ENCODE results near the gene ADISSP.

Gene ADISSP

DNA sequence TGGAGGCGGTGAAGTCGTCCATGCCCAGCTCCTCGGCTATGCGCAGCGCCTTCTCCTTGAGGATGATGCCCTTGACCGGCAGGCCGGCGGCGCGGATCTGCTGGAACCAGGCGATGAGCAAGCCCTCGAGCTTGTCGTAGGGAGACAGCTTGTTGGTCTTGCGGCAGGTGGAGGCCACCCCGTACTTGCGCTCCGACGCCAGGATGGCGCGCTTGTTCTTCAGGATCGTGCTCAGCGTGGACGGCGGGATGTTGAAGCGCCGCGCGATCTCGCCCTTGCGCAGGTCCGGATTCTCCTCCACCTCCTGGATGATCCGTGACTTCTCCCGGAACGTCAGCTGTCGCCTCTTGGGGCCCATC is 18.6 kb upstream of the ADISSP start (continued):
- TF ChIP-seq ZBTB20 (tag by site-specific recombination; IDR thresholded peaks at IDR 0.05) (peak; percentile 18; the same call in 1 of the 2 replicates), REST (tag by site-specific recombination; IDR thresholded peaks at IDR 0.05) (no peak), ZNF2 (tag by site-specific recombination; IDR thresholded peaks at IDR 0.05) (0 out of 2 replicates have a peak, but pooled peaks have one; percentile 29), ZBTB49 (tag by site-specific recombination; IDR thresholded peaks at IDR 0.05; ENCODE audit: low read depth) (no peak), GLIS1 (tag by site-specific recombination; IDR thresholded peaks at IDR 0.05) (peak; percentile 15; the same call in 1 of the 2 replicates), ZNF274 (IDR thresholded peaks at IDR 0.05; ENCODE audit: low read length) (no peak), ZNF274 (tag by site-specific recombination; IDR thresholded peaks at IDR 0.05; ENCODE audit: borderline replicate concordance) (no peak), GFI1B (tag by site-specific recombination; IDR thresholded peaks at IDR 0.05) (no peak), ZNF335 (tag by site-specific recombination; conservative IDR thresholded peaks at IDR 0.05) (peak; percentile 16; the same call in 1 of the 2 replicates), ZNF560 (tag by site-specific recombination; IDR thresholded peaks at IDR 0.05; ENCODE audit: borderline replicate concordance) (no peak), ZNF626 (tag by site-specific recombination; IDR thresholded peaks at IDR 0.05) (no peak), ZEB2 (tag by site-specific recombination; IDR thresholded peaks at IDR 0.05) (no peak), ZSCAN30 (tag by site-specific recombination; IDR thresholded peaks at IDR 0.05) (no peak), KLF9 (tag by site-specific recombination; IDR thresholded peaks at IDR 0.05; ENCODE audit: low read depth) (no peak)
- TF ChIP-seq, protein P1, sequence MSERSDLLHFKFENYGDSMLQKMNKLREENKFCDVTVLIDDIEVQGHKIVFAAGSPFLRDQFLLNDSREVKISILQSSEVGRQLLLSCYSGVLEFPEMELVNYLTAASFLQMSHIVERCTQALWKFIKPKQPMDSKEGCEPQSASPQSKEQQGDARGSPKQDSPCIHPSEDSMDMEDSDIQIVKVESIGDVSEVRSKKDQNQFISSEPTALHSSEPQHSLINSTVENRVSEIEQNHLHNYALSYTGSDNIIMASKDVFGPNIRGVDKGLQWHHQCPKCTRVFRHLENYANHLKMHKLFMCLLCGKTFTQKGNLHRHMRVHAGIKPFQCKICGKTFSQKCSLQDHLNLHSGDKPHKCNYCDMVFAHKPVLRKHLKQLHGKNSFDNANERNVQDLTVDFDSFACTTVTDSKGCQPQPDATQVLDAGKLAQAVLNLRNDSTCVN (tag by site-specific recombination; optimal IDR thresholded peaks at IDR 0.05) = peak; percentile 48

GRCh38 chr20:3785240-3786125 is 17.9 kb upstream of the ADISSP start:
- ChIA-PET POLR2A (interaction anchor here (1.7 to 3.9 kb wide), 3 partner anchors 10 to 34 kb away, joined by 6 to 30 read pairs (median 19); partner anchors contain the start of genes AP5S1 and CDC25B), CTCF (interaction anchor here (0.9 to 10.3 kb wide), 6 partner anchors 11 to 69 kb away, joined by 3 to 142 read pairs (median 5); partner anchors contain the start of gene AP5S1)
- Histone ChIP-seq H3K27ac (ENCODE audit: extremely low read depth, low read depth, low read length) (peak overlapping the region; percentile 76; the same call in 1 of the 2 replicates), H3K9me3 (ENCODE audit: control insufficient read depth, insufficient read depth, low read depth, low read length) (no peaks in the 10 kb centered on the region), H3K4me1 (ENCODE audit: control insufficient read depth, insufficient read depth, low read length) (peaks cover 17% of the 10 kb centered on the region; the same call in 1 of the 2 replicates), H3K4me3 (ENCODE audit: low read depth, low read length) (peak overlapping the region; percentile 49), H3K36me3 (ENCODE audit: control insufficient read depth in 2 of 2, insufficient read depth in 1 of 2, low read length in 2 of 2) (peaks cover 0 to 21% of the 10 kb centered on the region in 2 experiments; a peak in 2 of 3 replicates)
- TF ChIP-seq YY1 (tag by site-specific recombination; IDR thresholded peaks at IDR 0.05) = no peak
- no peak for TF ChIP-seq ZNF404 (tag by site-specific recombination; IDR thresholded peaks at IDR 0.05)
- peak; percentile 15; the same call in 1 of the 2 replicates for TF ChIP-seq ZNF10 (tag by site-specific recombination; IDR thresholded peaks at IDR 0.05)
- TF ChIP-seq HOXA7 (CRISPR knock-in tag; IDR thresholded peaks at IDR 0.05; ENCODE audit: borderline replicate concordance) = peak; percentile 45; the same call in 1 of the 2 replicates
- TF ChIP-seq KLF16 (tag by site-specific recombination; IDR thresholded peaks at IDR 0.05) = no peak
